CD14-positive monocyte (primary cell): ENCODE results near the gene FRMPD2. TPM values are rescaled to one million over a fixed set of nuclear protein-coding genes. Genes with fewer than 3 reads are reported as not detected.

Experiments used
- DNase-seq, 3 donors: peaks; one replicate each; pipeline ENCODE4 v3.0.0-alpha.2; 2011 to 2022
- H2AFZ ChIP-seq: 2 replicates; pipeline ENCODE4 v1.6.0; 2012; ENCODE audit warnings: mild to moderate bottlenecking, low read depth, low read length, inconsistent platforms; ENCODE audit not compliant: insufficient read depth, poor library complexity, severe bottlenecking
- H3K27ac ChIP-seq, 2 donors: 1 replicate in 1 of 2; 2 replicates in 1 of 2; pipeline ENCODE4 v1.5.1; 2012 to 2013; ENCODE audit warnings: low read length in 2 of 2, control low read depth in 1 of 2, inconsistent platforms in 1 of 2, low read depth in 1 of 2, mild to moderate bottlenecking in 1 of 2
- H3K27me3 ChIP-seq, 2 donors: one replicate each; pipeline versions ENCODE4 v1.6.0 to v1.6.1; 2011 to 2013; ENCODE audit warnings: low read length in 2 of 2; ENCODE audit not compliant: control insufficient read depth in 2 of 2, insufficient read depth in 2 of 2
- H3K36me3 ChIP-seq, 2 donors: replicated peaks in 1 of 2; 1 replicate in 1 of 2; 2 replicates in 1 of 2; pipeline versions ENCODE4 v1.5.1 to v1.6.1; 2012 to 2013; ENCODE audit warnings: low read length in 2 of 2, control low read depth in 1 of 2, inconsistent platforms in 1 of 2, mild to moderate bottlenecking in 1 of 2; ENCODE audit not compliant: insufficient read depth in 2 of 2, control insufficient read depth in 1 of 2
- H3K4me1 ChIP-seq, 2 donors: 1 replicate in 1 of 2; 2 replicates in 1 of 2; pipeline versions ENCODE4 v1.5.1 to v1.6.1; 2012 to 2013; ENCODE audit warnings: low read length in 2 of 2, control low read depth in 1 of 2, inconsistent platforms in 1 of 2, mild to moderate bottlenecking in 1 of 2, moderate library complexity in 1 of 2; ENCODE audit not compliant: insufficient read depth in 2 of 2, control insufficient read depth in 1 of 2
- H3K4me2 ChIP-seq: replicated peaks from 2 replicates; pipeline ENCODE3; 2012; ENCODE audit warnings: low read length, moderate library complexity, mild to moderate bottlenecking; ENCODE audit not compliant: poor library complexity, severe bottlenecking; ENCODE audit errors: extremely low read depth
- H3K4me3 ChIP-seq, 3 experiments: fragments of 200-600 bp in 1 of 3; sonication (generic) in 1 of 3; replicated peaks in 1 of 3; 1 replicate in 2 of 3; 2 replicates in 1 of 3; pipeline ENCODE4 v1.5.1; 2011 to 2013; ENCODE audit warnings: low read length in 3 of 3, mild to moderate bottlenecking in 3 of 3, control low read depth in 2 of 3, low read depth in 2 of 3, inconsistent platforms in 1 of 3, moderate library complexity in 1 of 3
- H3K79me2 ChIP-seq: 2 replicates; pipeline ENCODE4 v1.6.0; 2012; ENCODE audit warnings: mild to moderate bottlenecking, control low read depth, inconsistent platforms, low read length, moderate library complexity; ENCODE audit not compliant: insufficient read depth
- H3K9ac ChIP-seq: 2 replicates; pipeline ENCODE4 v1.6.0; 2017; ENCODE audit warnings: low read length, mild to moderate bottlenecking; ENCODE audit not compliant: insufficient read depth, poor library complexity, severe bottlenecking
- H3K9me3 ChIP-seq, 2 donors: replicated peaks in 1 of 2; 1 replicate in 1 of 2; 2 replicates in 1 of 2; pipeline versions ENCODE4 v1.5.1 to v1.6.1; 2012 to 2013; ENCODE audit warnings: low read length in 2 of 2, control low read depth in 1 of 2; ENCODE audit not compliant: control insufficient read depth in 1 of 2, insufficient read depth in 1 of 2
- H4K20me1 ChIP-seq: 2 replicates; pipeline ENCODE4 v1.6.0; 2012; ENCODE audit warnings: mild to moderate bottlenecking, low read length, control low read depth, moderate library complexity; ENCODE audit not compliant: insufficient read depth
- H3K27ac Mint-ChIP-seq, 7 donors: one replicate each; pipeline ENCODE4 v1.8.0; 2020; ENCODE audit warnings: mild to moderate bottlenecking in 7 of 7, mixed read lengths in 7 of 7, moderate library complexity in 6 of 7, inconsistent platforms in 2 of 7
- H3K27me3 Mint-ChIP-seq, 3 donors: one replicate each; pipeline ENCODE4 v1.8.0; 2021 to 2022; ENCODE audit warnings: low read depth in 3 of 3, mild to moderate bottlenecking in 3 of 3, mixed read lengths in 3 of 3, moderate library complexity in 3 of 3, inconsistent platforms in 1 of 3
- H3K36me3 Mint-ChIP-seq, 2 donors: one replicate each; pipeline ENCODE4 v1.8.0; 2020; ENCODE audit warnings: mixed read lengths in 2 of 2, inconsistent platforms in 1 of 2, mild to moderate bottlenecking in 1 of 2
- H3K4me1 Mint-ChIP-seq: one replicate; pipeline ENCODE4 v1.8.0; 2020; ENCODE audit warnings: mild to moderate bottlenecking, mixed read lengths
- H3K4me3 Mint-ChIP-seq, 2 donors: one replicate each; pipeline ENCODE4 v1.8.0; 2020; ENCODE audit warnings: mild to moderate bottlenecking in 2 of 2, mixed read lengths in 2 of 2, moderate library complexity in 1 of 2
- H3K9me3 Mint-ChIP-seq, 7 donors: one replicate each; pipeline ENCODE4 v1.8.0; 2020 to 2022; ENCODE audit warnings: mixed read lengths in 7 of 7, mild to moderate bottlenecking in 6 of 7, moderate library complexity in 6 of 7, inconsistent platforms in 2 of 7
- WGBS: methylation state at CpG from one replicate; pipeline ENCODE4 v1.1.5; 2013; ENCODE audit warnings: missing lambda C conversion rate; ENCODE audit not compliant: insufficient coverage; 5-methylcytosine and 5-hydroxymethylcytosine counted together
- intact Hi-C, 2 donors: fragments of 100-400 bp; cut with micrococcal nuclease; formaldehyde crosslinking; loops; one replicate each; pipeline versions ENCODE4 v1.15.0 to v1.15.1; 2023
- polyA plus RNA-seq, 3 donors: library from polyadenylated mRNA; depleted of rRNA in 1 of 3; unstranded in 2 of 3; stranded (reverse) in 1 of 3; fragments of 300-500 nt in 2 of 3; fragments of >200 nt in 1 of 3; fragmentation: Illumina TruSeq in 2 of 3; gene quantifications; 1 replicate in 2 of 3; 2 replicates in 1 of 3; pipeline ENCODE4 v1.2.3, GENCODE V29; 2012 to 2021
- TF ChIP-seq, protein P1 (sequence below): fragments of 200-600 bp; IDR thresholded peaks from one replicate; pipeline ENCODE4 v1.8.0; 2022; ENCODE audit warnings: antibody characterized with exemption, mild to moderate bottlenecking

FRMPD2 gene
- polyA plus RNA-seq, 3 donors, result not detected

DNA sequence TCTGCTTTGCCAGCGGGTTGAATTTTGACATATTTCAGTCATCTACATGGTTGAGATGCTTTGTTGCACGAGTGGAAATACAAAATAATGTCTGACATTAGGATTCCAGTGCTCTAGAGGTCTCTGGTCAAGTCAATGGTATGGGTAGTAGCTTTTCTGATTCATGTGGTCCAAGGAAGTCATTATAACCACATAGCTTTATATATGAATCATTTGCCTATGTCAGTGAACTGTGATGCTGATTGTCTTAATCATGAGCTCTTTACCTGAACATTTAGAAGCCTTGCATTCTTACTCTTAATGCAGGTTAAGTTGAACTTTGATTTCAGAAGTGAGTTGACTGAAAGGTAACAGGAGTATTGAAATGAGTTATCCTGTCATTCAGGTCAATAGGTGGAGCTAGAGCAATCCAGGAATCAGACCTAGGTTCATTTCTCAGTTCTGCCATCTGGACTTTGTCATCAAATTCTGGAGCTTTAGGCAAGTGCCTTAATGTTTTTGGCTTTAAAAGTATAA lies 35.3 kb upstream of the FRMPD2 start:
- Histone ChIP-seq H4K20me1 (peaks cover 61% of the 10 kb centered on the region), H3K4me3 (no peak overlapping the region), H3K9ac (no peak overlapping the region), H3K9me3 (no peaks in the 10 kb centered on the region), H3K79me2 (peaks cover 69% of the 10 kb centered on the region), H3K4me2 (no peak overlapping the region), H2AFZ (no peak overlapping the region), H3K27me3 (no peaks in the 10 kb centered on the region), H3K36me3 (no peaks in the 10 kb centered on the region), H3K27ac (no peak overlapping the region), H3K4me1 (peaks cover 13 to 19% of the 10 kb centered on the region in 2 donors)
- no peak for DNase-seq
- Mint-ChIP-seq H3K9me3 (no peaks in the 10 kb centered on the region), H3K36me3 (no peaks in the 10 kb centered on the region), H3K4me1 (peaks cover 22% of the 10 kb centered on the region), H3K27me3 (peaks cover 0 to 2% (median 0%) of the 10 kb centered on the region in 3 donors), H3K27ac (no peak overlapping the region), H3K4me3 (no peak overlapping the region)
- intact Hi-C loops, result loop anchor here in 1 of 2 donors (10.0 kb wide), 1 partner anchor 1235 kb away; no protein-coding TSS in a partner anchor
- TF ChIP-seq, protein P1, sequence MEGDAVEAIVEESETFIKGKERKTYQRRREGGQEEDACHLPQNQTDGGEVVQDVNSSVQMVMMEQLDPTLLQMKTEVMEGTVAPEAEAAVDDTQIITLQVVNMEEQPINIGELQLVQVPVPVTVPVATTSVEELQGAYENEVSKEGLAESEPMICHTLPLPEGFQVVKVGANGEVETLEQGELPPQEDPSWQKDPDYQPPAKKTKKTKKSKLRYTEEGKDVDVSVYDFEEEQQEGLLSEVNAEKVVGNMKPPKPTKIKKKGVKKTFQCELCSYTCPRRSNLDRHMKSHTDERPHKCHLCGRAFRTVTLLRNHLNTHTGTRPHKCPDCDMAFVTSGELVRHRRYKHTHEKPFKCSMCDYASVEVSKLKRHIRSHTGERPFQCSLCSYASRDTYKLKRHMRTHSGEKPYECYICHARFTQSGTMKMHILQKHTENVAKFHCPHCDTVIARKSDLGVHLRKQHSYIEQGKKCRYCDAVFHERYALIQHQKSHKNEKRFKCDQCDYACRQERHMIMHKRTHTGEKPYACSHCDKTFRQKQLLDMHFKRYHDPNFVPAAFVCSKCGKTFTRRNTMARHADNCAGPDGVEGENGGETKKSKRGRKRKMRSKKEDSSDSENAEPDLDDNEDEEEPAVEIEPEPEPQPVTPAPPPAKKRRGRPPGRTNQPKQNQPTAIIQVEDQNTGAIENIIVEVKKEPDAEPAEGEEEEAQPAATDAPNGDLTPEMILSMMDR, result no peak
- WGBS, result no CpG with 5 or more reads among the region's 2 CpGs

DNA sequence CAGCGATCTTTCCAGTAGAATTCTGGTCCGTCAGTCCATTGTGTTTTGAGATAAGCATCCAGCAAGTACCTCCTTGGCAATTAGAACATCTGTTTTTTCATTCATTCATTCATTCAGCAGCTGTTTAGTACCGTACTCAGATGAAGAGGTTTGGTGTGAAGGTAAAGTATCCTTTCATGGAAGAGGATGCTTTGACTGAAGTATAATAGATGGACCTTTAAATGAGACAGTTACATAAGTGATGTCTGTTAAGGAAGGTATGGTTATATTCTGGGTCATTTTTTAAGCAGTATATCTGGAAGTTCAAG lies 33.2 kb upstream of the FRMPD2 start:
- H3K4me2 ChIP-seq, result peak overlapping the region; percentile 88
- H3K4me1 ChIP-seq, result peaks cover 13 to 19% of the 10 kb centered on the region in 2 donors
- peak overlapping the region; percentile 82 to 83 for H3K4me3 Mint-ChIP-seq
- TF ChIP-seq, protein P1, result no peak
- no peaks in the 10 kb centered on the region for H3K36me3 Mint-ChIP-seq
- no peaks in the 10 kb centered on the region for H3K36me3 ChIP-seq
- peaks cover 24% of the 10 kb centered on the region for H3K4me1 Mint-ChIP-seq
- H3K27me3 Mint-ChIP-seq, result peaks cover 0 to 2% (median 2%) of the 10 kb centered on the region in 3 donors
- no peaks in the 10 kb centered on the region for H3K27me3 ChIP-seq
- H3K4me3 ChIP-seq, result peak overlapping the region; percentile 47 to 89 (median 62)
- H2AFZ ChIP-seq, result peak overlapping the region; percentile 73
- H3K27ac Mint-ChIP-seq, result peak overlapping the region in 3 of 7 donors; percentile 5 to 81 (median 80)
- peaks cover 46% of the 10 kb centered on the region for H4K20me1 ChIP-seq
- DNase-seq, result no peak
- intact Hi-C loops, result loop anchor here in 1 of 2 donors (10.0 kb wide), 1 partner anchor 1237 kb away; no protein-coding TSS in a partner anchor
- peak overlapping the region; percentile 82 for H3K9ac ChIP-seq
- H3K9me3 Mint-ChIP-seq, result no peaks in the 10 kb centered on the region
- H3K9me3 ChIP-seq, result no peaks in the 10 kb centered on the region
- peak overlapping the region in 1 of 2 donors; percentile 79 for H3K27ac ChIP-seq
- H3K79me2 ChIP-seq, result peaks cover 54% of the 10 kb centered on the region
- WGBS, result no CpG with 5 or more reads among the region's 3 CpGs
